HG03066 (cell line): Measurements from ENCODE around the gene TP53BP1.

Source experiments
- ATAC-seq: cut with Tn5 transposase; IDR thresholded peaks from one replicate; pipeline ENCODE4 v1.9.1; 2021; ENCODE audit warnings: low read depth; ENCODE audit not compliant: unreplicated experiment

TP53BP1 gene

GRCh38 chr15:43519196-43519595, 26.2 kb upstream of the TP53BP1 start:
- no peak for ATAC-seq

- no peak for ATAC-seq
These were observed 25.3 kb upstream of the TP53BP1 start for GRCh38 chr15:43518197-43518761.

GRCh38 chr15:43517354-43518196, 24.6 kb upstream of the TP53BP1 start, which contains the start of gene MAP1A:
TSS of gene MAP1A (plus strand) at chr15:43517608. CDS start at chr15:43521474, 3,866 bp downstream.
- ATAC-seq: no peak

- ATAC-seq: no peak
These were observed 23.9 kb upstream of the TP53BP1 start for GRCh38 chr15:43516801-43517353.

- no peak for ATAC-seq
These were observed 23.2 kb upstream of the TP53BP1 start for GRCh38 chr15:43516185-43516584.

GRCh38 chr15:43515741-43516140, 22.8 kb upstream of the TP53BP1 start:
- no peak for ATAC-seq

GRCh38 chr15:43514241-43515057, 21.5 kb upstream of the TP53BP1 start:
- ATAC-seq: no peak

GRCh38 chr15:43513550-43513949, 20.6 kb upstream of the TP53BP1 start:
- ATAC-seq: no peak

- peak; percentile 12 for ATAC-seq
These were observed 18.3 kb upstream of the TP53BP1 start for GRCh38 chr15:43511012-43511885.

GRCh38 chr15:43510200-43511011, 17.4 kb upstream of the TP53BP1 start:
- ATAC-seq: peak; percentile 95

GRCh38 chr15:43509660-43510199, 16.8 kb upstream of the TP53BP1 start:
- ATAC-seq: no peak

GRCh38 chr15:43508991-43509659, 16.2 kb upstream of the TP53BP1 start:
- no peak for ATAC-seq

GRCh38 chr15:43508421-43508820, 15.5 kb upstream of the TP53BP1 start:
- ATAC-seq: no peak

GRCh38 chr15:43505738-43506137, 12.8 kb upstream of the TP53BP1 start:
- no peak for ATAC-seq

- no peak for ATAC-seq
These were observed 6.7 kb upstream of the TP53BP1 start for GRCh38 chr15:43499635-43500034.

- no peak for ATAC-seq
These were observed 6.0 kb upstream of the TP53BP1 start for GRCh38 chr15:43498990-43499389.

GRCh38 chr15:43493703-43494472, 932 bp upstream of the TP53BP1 start:
- ATAC-seq: no peak

- no peak for ATAC-seq
These were observed 690 bp downstream of the TP53BP1 start for GRCh38 chr15:43492266-43492665.
